WTC11 (cell line): Measurements from ENCODE around the gene FILIP1L. TPM values are rescaled to one million over a fixed set of nuclear protein-coding genes. Genes with fewer than 3 reads are reported as not detected.

Source experiments
- ATAC-seq: fragments of 200-7000 bp; cut with Tn5 transposase; 2 replicates; pipeline ENCODE4 v1.10.0; 2021; ENCODE audit warnings: mild to moderate bottlenecking, moderate library complexity
- CTCF ChIA-PET: fragments of 300-600 bp; sonication (Branson Sonifier 250); formaldehyde crosslinking; loops from one replicate; lab custom pipeline; 2021; ENCODE audit warnings: antibody characterized with exemption; lab: Charles Lee
- POLR2A ChIA-PET: fragments of 350-600 bp; sonication (Branson Sonifier 250); formaldehyde crosslinking; loops from one replicate; lab custom pipeline; 2021; ENCODE audit warnings: antibody characterized with exemption; lab: Charles Lee
- DNase-seq: peaks from one replicate; pipeline ENCODE4 v3.0.0; 2021; ENCODE audit warnings: low spot score
- H3K27ac Mint-ChIP-seq: 2 replicates; pipeline ENCODE4 v1.8.0; 2021; ENCODE audit warnings: mixed read lengths
- H3K27me3 Mint-ChIP-seq: 2 replicates; pipeline ENCODE4 v1.8.0; 2021; ENCODE audit warnings: low read depth, mild to moderate bottlenecking, moderate library complexity, mixed read lengths
- H3K36me3 Mint-ChIP-seq: 2 replicates; pipeline ENCODE4 v1.8.0; 2021; ENCODE audit warnings: mixed read lengths
- H3K4me1 Mint-ChIP-seq: 2 replicates; pipeline ENCODE4 v1.8.0; 2022; ENCODE audit warnings: mixed read lengths
- H3K4me3 Mint-ChIP-seq: 2 replicates; pipeline ENCODE4 v1.8.0; 2021; ENCODE audit warnings: mild to moderate bottlenecking, moderate library complexity, mixed read lengths
- H3K9me3 Mint-ChIP-seq: 2 replicates; pipeline ENCODE4 v1.8.0; 2021; ENCODE audit warnings: mixed read lengths
- CREM ChIP-seq: sonication (generic); formaldehyde crosslinking; IDR thresholded peaks from 2 replicates; pipeline ENCODE4 v1.8.1; 2022; ENCODE audit warnings: mild to moderate bottlenecking, missing genetic modification reagents, moderate library complexity
- ELF4 ChIP-seq: sonication (generic); formaldehyde crosslinking; IDR thresholded peaks from 2 replicates; pipeline ENCODE4 v1.8.1; 2022; ENCODE audit warnings: low read depth, mild to moderate bottlenecking, moderate library complexity, missing genetic modification reagents
- FOXJ3 ChIP-seq: sonication (generic); formaldehyde crosslinking; IDR thresholded peaks from 2 replicates; pipeline ENCODE4 v1.9.0; 2021; ENCODE audit warnings: missing genetic modification reagents, mild to moderate bottlenecking, borderline replicate concordance
- FOXK1 ChIP-seq: sonication (generic); formaldehyde crosslinking; IDR thresholded peaks from 2 replicates; pipeline ENCODE4 v1.8.0; 2022; ENCODE audit warnings: mild to moderate bottlenecking, moderate library complexity, missing genetic modification reagents
- NFE2L1 ChIP-seq: sonication (generic); formaldehyde crosslinking; IDR thresholded peaks from 2 replicates; pipeline ENCODE4 v1.8.1; 2023; ENCODE audit warnings: missing genetic modification reagents
- NFYB ChIP-seq: sonication (generic); formaldehyde crosslinking; conservative IDR thresholded peaks from 2 replicates; pipeline ENCODE4 v1.8.0; 2022; ENCODE audit warnings: low read depth, missing genetic modification reagents
- PRRX2 ChIP-seq: fragments of 250-450 bp; sonication (Bioruptor Pico); IDR thresholded peaks from 2 replicates; pipeline ENCODE4 v1.8.0; 2021; ENCODE audit warnings: mild to moderate bottlenecking
- SOX15 ChIP-seq: fragments of 250-450 bp; sonication (Bioruptor Pico); IDR thresholded peaks from 2 replicates; pipeline ENCODE4 v1.9.0; 2021; ENCODE audit warnings: mild to moderate bottlenecking
- TCF7 ChIP-seq: sonication (generic); formaldehyde crosslinking; IDR thresholded peaks from 2 replicates; pipeline ENCODE4 v1.8.0; 2022; ENCODE audit warnings: mild to moderate bottlenecking, low read depth, missing genetic modification reagents, moderate library complexity
- ZBTB43 ChIP-seq: sonication (generic); formaldehyde crosslinking; IDR thresholded peaks from 2 replicates; pipeline ENCODE4 v1.8.1; 2023; ENCODE audit warnings: mild to moderate bottlenecking, missing genetic modification reagents
- ZNF121 ChIP-seq: sonication (generic); formaldehyde crosslinking; IDR thresholded peaks from 2 replicates; pipeline ENCODE4 v1.8.0; 2023; ENCODE audit warnings: missing genetic modification reagents
- ZNF232 ChIP-seq: sonication (generic); formaldehyde crosslinking; IDR thresholded peaks from 2 replicates; pipeline ENCODE4 v1.8.0; 2022; ENCODE audit warnings: mild to moderate bottlenecking, missing genetic modification reagents
- ZNF416 ChIP-seq: fragments of 250-450 bp; sonication (Bioruptor Pico); IDR thresholded peaks from 2 replicates; pipeline ENCODE4 v1.9.0; 2021; ENCODE audit warnings: mild to moderate bottlenecking, inconsistent platforms
- total RNA-seq: library from RNA; stranded (reverse); gene quantifications from 3 replicates; pipeline ENCODE4 v1.2.3, GENCODE V29; 2021
- TF ChIP-seq, protein P1 (sequence below): sonication (generic); formaldehyde crosslinking; IDR thresholded peaks from 2 replicates; pipeline ENCODE4 v1.8.0; 2023; ENCODE audit warnings: mild to moderate bottlenecking, missing genetic modification reagents
- TF ChIP-seq, protein P2 (sequence below): fragments of 250-450 bp; sonication (Bioruptor Pico); IDR thresholded peaks from 2 replicates; pipeline ENCODE4 v1.9.0; 2021; ENCODE audit warnings: mild to moderate bottlenecking, borderline replicate concordance
- TF ChIP-seq, protein P3 (sequence below): sonication (generic); formaldehyde crosslinking; IDR thresholded peaks from 2 replicates; pipeline ENCODE4 v1.8.1; 2023; ENCODE audit warnings: mild to moderate bottlenecking, missing genetic modification reagents, borderline replicate concordance

The FILIP1L gene
- total RNA-seq, 1 experiment from 2014 or later = 0.17 TPM

GRCh38 chr3:100073049-100073713 is 41.1 kb downstream of the FILIP1L start:
- CTCF ChIA-PET = interaction anchor here (1.5 to 1.6 kb wide), 2 partner anchors 17 to 181 kb away, joined by 10 to 11 read pairs; no protein-coding TSS in a partner anchor
- H3K4me1 Mint-ChIP-seq = peaks cover 52% of the 10 kb centered on the region
- H3K36me3 Mint-ChIP-seq = no peaks in the 10 kb centered on the region
- H3K9me3 Mint-ChIP-seq = no peaks in the 10 kb centered on the region
- peak overlapping the region; percentile 97 for H3K27ac Mint-ChIP-seq
- no peaks in the 10 kb centered on the region for H3K27me3 Mint-ChIP-seq
- ATAC-seq (no peak), DNase-seq (no peak)
- no peak overlapping the region for H3K4me3 Mint-ChIP-seq
- TF ChIP-seq FOXJ3 (CRISPR knock-in tag) (no peak), SOX15 (CRISPR knock-in tag) (no peak), ZNF232 (CRISPR knock-in tag) (no peak), ZNF121 (CRISPR knock-in tag) (no peak), TCF7 (CRISPR knock-in tag) (no peak), ELF4 (CRISPR knock-in tag) (no peak)
- TF ChIP-seq, protein P1, sequence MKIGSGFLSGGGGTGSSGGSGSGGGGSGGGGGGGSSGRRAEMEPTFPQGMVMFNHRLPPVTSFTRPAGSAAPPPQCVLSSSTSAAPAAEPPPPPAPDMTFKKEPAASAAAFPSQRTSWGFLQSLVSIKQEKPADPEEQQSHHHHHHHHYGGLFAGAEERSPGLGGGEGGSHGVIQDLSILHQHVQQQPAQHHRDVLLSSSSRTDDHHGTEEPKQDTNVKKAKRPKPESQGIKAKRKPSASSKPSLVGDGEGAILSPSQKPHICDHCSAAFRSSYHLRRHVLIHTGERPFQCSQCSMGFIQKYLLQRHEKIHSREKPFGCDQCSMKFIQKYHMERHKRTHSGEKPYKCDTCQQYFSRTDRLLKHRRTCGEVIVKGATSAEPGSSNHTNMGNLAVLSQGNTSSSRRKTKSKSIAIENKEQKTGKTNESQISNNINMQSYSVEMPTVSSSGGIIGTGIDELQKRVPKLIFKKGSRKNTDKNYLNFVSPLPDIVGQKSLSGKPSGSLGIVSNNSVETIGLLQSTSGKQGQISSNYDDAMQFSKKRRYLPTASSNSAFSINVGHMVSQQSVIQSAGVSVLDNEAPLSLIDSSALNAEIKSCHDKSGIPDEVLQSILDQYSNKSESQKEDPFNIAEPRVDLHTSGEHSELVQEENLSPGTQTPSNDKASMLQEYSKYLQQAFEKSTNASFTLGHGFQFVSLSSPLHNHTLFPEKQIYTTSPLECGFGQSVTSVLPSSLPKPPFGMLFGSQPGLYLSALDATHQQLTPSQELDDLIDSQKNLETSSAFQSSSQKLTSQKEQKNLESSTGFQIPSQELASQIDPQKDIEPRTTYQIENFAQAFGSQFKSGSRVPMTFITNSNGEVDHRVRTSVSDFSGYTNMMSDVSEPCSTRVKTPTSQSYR (CRISPR knock-in tag) = no peak
- POLR2A ChIA-PET = no interaction called here

DNA sequence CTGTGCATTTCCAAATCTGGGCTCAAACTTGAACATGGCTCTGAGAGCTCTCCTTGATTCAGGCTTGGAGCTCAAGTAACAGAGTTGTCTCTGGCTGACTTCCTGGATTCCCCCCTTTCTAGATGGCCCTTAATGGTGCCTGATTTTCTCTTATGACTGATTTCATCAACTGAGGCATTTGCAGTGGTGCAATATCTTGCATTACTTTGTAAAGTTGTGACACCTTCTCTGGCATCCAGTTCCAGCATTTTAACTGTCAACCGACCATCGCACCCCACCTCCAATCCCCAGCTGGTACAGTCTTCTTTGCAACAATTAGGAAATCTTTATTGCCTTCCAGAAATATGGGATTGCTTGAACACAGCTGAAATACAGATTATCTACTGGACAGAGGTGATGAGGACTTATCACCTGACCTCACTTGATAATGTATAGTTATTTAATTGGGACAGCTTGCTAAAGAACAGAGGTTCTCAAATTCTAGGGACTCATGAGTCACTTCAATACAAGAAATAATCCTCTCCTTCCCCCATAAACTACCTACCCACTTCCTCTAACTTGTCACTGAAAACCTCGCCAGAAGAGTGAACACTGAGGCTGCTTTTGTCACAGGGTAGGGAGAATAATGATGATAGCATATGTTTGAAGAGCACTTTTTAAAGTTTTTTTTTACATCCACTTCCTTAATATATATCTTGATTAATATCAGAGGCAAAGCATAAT is 41.8 kb downstream of the FILIP1L start:
- no peak for DNase-seq
- TF ChIP-seq ZNF416 (CRISPR knock-in tag) (no peak), ELF4 (CRISPR knock-in tag) (no peak), PRRX2 (CRISPR knock-in tag) (no peak), ZBTB43 (no peak), CREM (CRISPR knock-in tag) (no peak), SOX15 (CRISPR knock-in tag) (no peak), NFE2L1 (CRISPR knock-in tag) (no peak), NFYB (CRISPR knock-in tag) (no peak), FOXK1 (CRISPR knock-in tag) (no peak)
- TF ChIP-seq, protein P2, sequence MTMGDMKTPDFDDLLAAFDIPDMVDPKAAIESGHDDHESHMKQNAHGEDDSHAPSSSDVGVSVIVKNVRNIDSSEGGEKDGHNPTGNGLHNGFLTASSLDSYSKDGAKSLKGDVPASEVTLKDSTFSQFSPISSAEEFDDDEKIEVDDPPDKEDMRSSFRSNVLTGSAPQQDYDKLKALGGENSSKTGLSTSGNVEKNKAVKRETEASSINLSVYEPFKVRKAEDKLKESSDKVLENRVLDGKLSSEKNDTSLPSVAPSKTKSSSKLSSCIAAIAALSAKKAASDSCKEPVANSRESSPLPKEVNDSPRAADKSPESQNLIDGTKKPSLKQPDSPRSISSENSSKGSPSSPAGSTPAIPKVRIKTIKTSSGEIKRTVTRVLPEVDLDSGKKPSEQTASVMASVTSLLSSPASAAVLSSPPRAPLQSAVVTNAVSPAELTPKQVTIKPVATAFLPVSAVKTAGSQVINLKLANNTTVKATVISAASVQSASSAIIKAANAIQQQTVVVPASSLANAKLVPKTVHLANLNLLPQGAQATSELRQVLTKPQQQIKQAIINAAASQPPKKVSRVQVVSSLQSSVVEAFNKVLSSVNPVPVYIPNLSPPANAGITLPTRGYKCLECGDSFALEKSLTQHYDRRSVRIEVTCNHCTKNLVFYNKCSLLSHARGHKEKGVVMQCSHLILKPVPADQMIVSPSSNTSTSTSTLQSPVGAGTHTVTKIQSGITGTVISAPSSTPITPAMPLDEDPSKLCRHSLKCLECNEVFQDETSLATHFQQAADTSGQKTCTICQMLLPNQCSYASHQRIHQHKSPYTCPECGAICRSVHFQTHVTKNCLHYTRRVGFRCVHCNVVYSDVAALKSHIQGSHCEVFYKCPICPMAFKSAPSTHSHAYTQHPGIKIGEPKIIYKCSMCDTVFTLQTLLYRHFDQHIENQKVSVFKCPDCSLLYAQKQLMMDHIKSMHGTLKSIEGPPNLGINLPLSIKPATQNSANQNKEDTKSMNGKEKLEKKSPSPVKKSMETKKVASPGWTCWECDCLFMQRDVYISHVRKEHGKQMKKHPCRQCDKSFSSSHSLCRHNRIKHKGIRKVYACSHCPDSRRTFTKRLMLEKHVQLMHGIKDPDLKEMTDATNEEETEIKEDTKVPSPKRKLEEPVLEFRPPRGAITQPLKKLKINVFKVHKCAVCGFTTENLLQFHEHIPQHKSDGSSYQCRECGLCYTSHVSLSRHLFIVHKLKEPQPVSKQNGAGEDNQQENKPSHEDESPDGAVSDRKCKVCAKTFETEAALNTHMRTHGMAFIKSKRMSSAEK (CRISPR knock-in tag) = no peak
- TF ChIP-seq, protein P3, sequence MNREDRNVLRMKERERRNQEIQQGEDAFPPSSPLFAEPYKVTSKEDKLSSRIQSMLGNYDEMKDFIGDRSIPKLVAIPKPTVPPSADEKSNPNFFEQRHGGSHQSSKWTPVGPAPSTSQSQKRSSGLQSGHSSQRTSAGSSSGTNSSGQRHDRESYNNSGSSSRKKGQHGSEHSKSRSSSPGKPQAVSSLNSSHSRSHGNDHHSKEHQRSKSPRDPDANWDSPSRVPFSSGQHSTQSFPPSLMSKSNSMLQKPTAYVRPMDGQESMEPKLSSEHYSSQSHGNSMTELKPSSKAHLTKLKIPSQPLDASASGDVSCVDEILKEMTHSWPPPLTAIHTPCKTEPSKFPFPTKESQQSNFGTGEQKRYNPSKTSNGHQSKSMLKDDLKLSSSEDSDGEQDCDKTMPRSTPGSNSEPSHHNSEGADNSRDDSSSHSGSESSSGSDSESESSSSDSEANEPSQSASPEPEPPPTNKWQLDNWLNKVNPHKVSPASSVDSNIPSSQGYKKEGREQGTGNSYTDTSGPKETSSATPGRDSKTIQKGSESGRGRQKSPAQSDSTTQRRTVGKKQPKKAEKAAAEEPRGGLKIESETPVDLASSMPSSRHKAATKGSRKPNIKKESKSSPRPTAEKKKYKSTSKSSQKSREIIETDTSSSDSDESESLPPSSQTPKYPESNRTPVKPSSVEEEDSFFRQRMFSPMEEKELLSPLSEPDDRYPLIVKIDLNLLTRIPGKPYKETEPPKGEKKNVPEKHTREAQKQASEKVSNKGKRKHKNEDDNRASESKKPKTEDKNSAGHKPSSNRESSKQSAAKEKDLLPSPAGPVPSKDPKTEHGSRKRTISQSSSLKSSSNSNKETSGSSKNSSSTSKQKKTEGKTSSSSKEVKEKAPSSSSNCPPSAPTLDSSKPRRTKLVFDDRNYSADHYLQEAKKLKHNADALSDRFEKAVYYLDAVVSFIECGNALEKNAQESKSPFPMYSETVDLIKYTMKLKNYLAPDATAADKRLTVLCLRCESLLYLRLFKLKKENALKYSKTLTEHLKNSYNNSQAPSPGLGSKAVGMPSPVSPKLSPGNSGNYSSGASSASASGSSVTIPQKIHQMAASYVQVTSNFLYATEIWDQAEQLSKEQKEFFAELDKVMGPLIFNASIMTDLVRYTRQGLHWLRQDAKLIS (CRISPR knock-in tag) = no peak
- TF ChIP-seq, all 79 proteins: peak for 0
- H3K9me3 Mint-ChIP-seq = no peaks in the 10 kb centered on the region
- H3K27ac Mint-ChIP-seq = peak overlapping the region; percentile 50
- H3K36me3 Mint-ChIP-seq = no peaks in the 10 kb centered on the region
- no peaks in the 10 kb centered on the region for H3K27me3 Mint-ChIP-seq
- no peak for ATAC-seq
- H3K4me1 Mint-ChIP-seq = peaks cover 52% of the 10 kb centered on the region
- H3K4me3 Mint-ChIP-seq = no peak overlapping the region
- ChIA-PET POLR2A (no interaction called here), CTCF (interaction anchor here (1.0 kb wide), 1 partner anchor 181 kb away, joined by 3 read pairs; no protein-coding TSS in a partner anchor)
